ENCODE results near the gene DPEP2NB.

DNA sequence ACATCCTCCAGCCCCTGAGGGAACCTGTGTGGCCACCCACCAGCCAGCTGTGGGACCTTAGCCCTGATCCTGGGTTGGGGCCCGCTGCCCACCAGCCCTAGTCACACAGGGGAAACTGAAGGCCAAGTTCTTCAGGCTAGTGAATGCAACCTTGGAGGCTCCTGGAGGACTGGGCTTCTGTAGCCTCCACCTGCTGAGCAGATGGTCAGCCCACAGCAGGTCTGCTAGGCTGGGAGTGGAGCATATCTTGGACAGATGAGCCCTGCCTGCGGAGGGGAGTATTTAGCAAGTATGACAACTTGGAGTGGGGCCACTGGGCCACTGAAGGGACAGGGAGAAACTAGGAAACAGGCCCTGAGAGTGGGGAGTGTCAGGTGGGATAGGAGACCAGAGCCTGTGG, 39.5 kb downstream of the DPEP2NB start:
- TF ChIP-seq, protein P1, sequence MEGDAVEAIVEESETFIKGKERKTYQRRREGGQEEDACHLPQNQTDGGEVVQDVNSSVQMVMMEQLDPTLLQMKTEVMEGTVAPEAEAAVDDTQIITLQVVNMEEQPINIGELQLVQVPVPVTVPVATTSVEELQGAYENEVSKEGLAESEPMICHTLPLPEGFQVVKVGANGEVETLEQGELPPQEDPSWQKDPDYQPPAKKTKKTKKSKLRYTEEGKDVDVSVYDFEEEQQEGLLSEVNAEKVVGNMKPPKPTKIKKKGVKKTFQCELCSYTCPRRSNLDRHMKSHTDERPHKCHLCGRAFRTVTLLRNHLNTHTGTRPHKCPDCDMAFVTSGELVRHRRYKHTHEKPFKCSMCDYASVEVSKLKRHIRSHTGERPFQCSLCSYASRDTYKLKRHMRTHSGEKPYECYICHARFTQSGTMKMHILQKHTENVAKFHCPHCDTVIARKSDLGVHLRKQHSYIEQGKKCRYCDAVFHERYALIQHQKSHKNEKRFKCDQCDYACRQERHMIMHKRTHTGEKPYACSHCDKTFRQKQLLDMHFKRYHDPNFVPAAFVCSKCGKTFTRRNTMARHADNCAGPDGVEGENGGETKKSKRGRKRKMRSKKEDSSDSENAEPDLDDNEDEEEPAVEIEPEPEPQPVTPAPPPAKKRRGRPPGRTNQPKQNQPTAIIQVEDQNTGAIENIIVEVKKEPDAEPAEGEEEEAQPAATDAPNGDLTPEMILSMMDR (IDR thresholded peaks at IDR 0.05) = no peak
- no peak for TF ChIP-seq EZH2 (IDR thresholded peaks at IDR 0.05)
- no peak for TF ChIP-seq EZH2phosphoT487 (IDR thresholded peaks at IDR 0.05)

Measured in neural progenitor cell (in vitro differentiated cells).